HepG2 (cell line): ENCODE data around the gene IRF7. TPM values are rescaled to one million over a fixed set of nuclear protein-coding genes. Genes with fewer than 3 reads are reported as not detected.

ENCODE experiments used
- ATAC-seq: fragments of 200-7000 bp; cut with Tn5 transposase; 3 replicates; pipeline ENCODE4 v1.9.1; 2020; ENCODE audit warnings: mild to moderate bottlenecking, moderate library complexity
- BruUV-seq: library from RNA; stranded (reverse); fragments of 400-500 nt; replicated peaks from 2 replicates; lab custom pipeline; 2021; lab: Mats Ljungman, UMichigan
- CTCF ChIA-PET: fragments of 300-600 bp; formaldehyde crosslinking; extraction: SDS; loops from one replicate; lab custom pipeline; 2021; ENCODE audit warnings: low total read pairs, inconsistent platforms, low intra/inter-chr PET ratio; lab: Yijun Ruan, JAX
- POLR2A ChIA-PET: fragments of 350-600 bp; sonication (Branson Sonifier 250); formaldehyde crosslinking; loops from one replicate; lab custom pipeline; 2020; ENCODE audit warnings: antibody characterized with exemption, inconsistent platforms; lab: Yijun Ruan, JAX
- DNase-seq: peaks from one replicate; pipeline ENCODE4 v3.0.0-alpha.2; 2015; ENCODE audit warnings: low spot score
- FAIRE-seq: peaks from 3 replicates; lab custom pipeline; 2011; peaks lifted over from hg19 to GRCh38; lab: Jason Lieb, UNC
- H2AFZ ChIP-seq: one replicate; pipeline ENCODE4 v1.6.1; 2011; ENCODE audit warnings: low read length, inconsistent platforms
- H3K27ac ChIP-seq: fragments of 300-600 bp; 3 replicates; pipeline ENCODE4 v1.8.0; 2011; ENCODE audit warnings: mixed run types, mild to moderate bottlenecking, mixed read lengths, low read length, inconsistent platforms; ENCODE audit not compliant: insufficient read depth; ENCODE audit errors: extremely low read length
- H3K27me3 ChIP-seq, 2 experiments: fragments of 200-600 bp in 1 of 2; 2 replicates in 1 of 2; 3 replicates in 1 of 2; pipeline versions ENCODE4 v1.6.0 to v1.8.0; 2011; ENCODE audit warnings: low read length in 2 of 2, mild to moderate bottlenecking in 2 of 2, moderate library complexity in 2 of 2, inconsistent platforms in 1 of 2; ENCODE audit not compliant: insufficient read depth in 2 of 2, control insufficient read depth in 1 of 2
- H3K36me3 ChIP-seq, 2 experiments: fragments of 200-600 bp in 1 of 2; replicated peaks in 1 of 2; 2 replicates in 1 of 2; 3 replicates in 1 of 2; pipeline versions ENCODE4 v1.5.1 to v1.8.0; 2011; ENCODE audit warnings: low read length in 2 of 2, inconsistent platforms in 1 of 2; ENCODE audit not compliant: insufficient read depth in 2 of 2, control insufficient read depth in 1 of 2
- H3K4me1 ChIP-seq: 2 replicates; pipeline ENCODE4 v1.5.1; 2012; ENCODE audit warnings: low read length, inconsistent platforms; ENCODE audit not compliant: insufficient read depth
- H3K4me2 ChIP-seq: 2 replicates; pipeline ENCODE4 v1.6.0; 2011; ENCODE audit warnings: low read depth, low read length, inconsistent platforms
- H3K4me3 ChIP-seq, 3 experiments: fragments of 200-600 bp in 1 of 3; sonication (generic), shearing (Covaris generic) in 1 of 3; replicated peaks in 1 of 3; 2 replicates each; pipeline ENCODE4 v1.5.1; 2011 to 2016; ENCODE audit warnings: low read length in 3 of 3, inconsistent platforms in 2 of 3, low read depth in 2 of 3, mild to moderate bottlenecking in 2 of 3, control low read depth in 1 of 3, mixed read lengths in 1 of 3; ENCODE audit not compliant: insufficient read depth in 1 of 3
- H3K79me2 ChIP-seq: one replicate; pipeline ENCODE4 v1.6.1; 2011; ENCODE audit warnings: low read length, inconsistent platforms; ENCODE audit not compliant: insufficient read depth
- H3K9ac ChIP-seq: 2 replicates; pipeline ENCODE4 v1.6.0; 2011; ENCODE audit warnings: mild to moderate bottlenecking, low read depth, low read length, inconsistent platforms; ENCODE audit not compliant: insufficient read depth
- H3K9me3 ChIP-seq: 2 replicates; pipeline ENCODE4 v1.5.1; 2012; ENCODE audit warnings: mild to moderate bottlenecking, low read length
- H4K20me1 ChIP-seq: 2 replicates; pipeline ENCODE4 v1.6.0; 2011; ENCODE audit warnings: inconsistent platforms, mild to moderate bottlenecking, low read length, moderate library complexity; ENCODE audit not compliant: insufficient read depth
- CBX1 ChIP-seq: IDR thresholded peaks from one replicate; pipeline ENCODE4 v1.6.1; 2016; ENCODE audit warnings: antibody characterized with exemption, low read depth
- GATA4 ChIP-seq: sonication (generic); IDR thresholded peaks from 2 replicates; pipeline ENCODE4 v1.6.1; 2016; ENCODE audit warnings: antibody characterized with exemption, low read depth, borderline replicate concordance
- SCMH1 ChIP-seq: sonication (generic); formaldehyde crosslinking; IDR thresholded peaks from 2 replicates; pipeline ENCODE4 v1.9.0; 2021; ENCODE audit warnings: missing genetic modification reagents, mild to moderate bottlenecking, borderline replicate concordance
- ZBTB42 ChIP-seq: sonication (generic); formaldehyde crosslinking; IDR thresholded peaks from 2 replicates; pipeline ENCODE4 v1.5.0; 2020; ENCODE audit warnings: mild to moderate bottlenecking, missing genetic modification reagents
- ZNF333 ChIP-seq: sonication (generic); formaldehyde crosslinking; IDR thresholded peaks from 2 replicates; pipeline ENCODE4 v1.4.0; 2020; ENCODE audit warnings: mild to moderate bottlenecking, missing genetic modification reagents, borderline replicate concordance
- ZNF660 ChIP-seq: sonication (generic); formaldehyde crosslinking; IDR thresholded peaks from 2 replicates; pipeline ENCODE4 v1.5.1; 2020; ENCODE audit warnings: mild to moderate bottlenecking, low read depth, missing genetic modification reagents, borderline replicate concordance
- ZNF746 ChIP-seq: sonication (generic); formaldehyde crosslinking; IDR thresholded peaks from 2 replicates; pipeline ENCODE4 v1.8.0; 2022; ENCODE audit warnings: mild to moderate bottlenecking, missing genetic modification reagents
- WGBS: methylation state at CpG from one replicate; pipeline ENCODE4 v1.1.6; 2017; ENCODE audit warnings: low lambda C conversion rate; 5-methylcytosine and 5-hydroxymethylcytosine counted together
- in situ Hi-C: cut with HindIII; loops from 2 replicates; pipeline ENCODE4 v1.10.0; 2017; ENCODE audit warnings: low pct_unique_long_range_greater_than_20kb; ENCODE audit not compliant: extremely low pct_ligation_motif_present
- intact Hi-C: fragments of 100-400 bp; cut with micrococcal nuclease; formaldehyde crosslinking; loops from one replicate; pipeline ENCODE4 v1.10.0; 2022; ENCODE audit not compliant: unreplicated experiment
- polyA plus RNA-seq, 8 experiments: library from polyadenylated mRNA; depleted of rRNA in 3 of 8; stranded (reverse) in 7 of 8; unstranded in 1 of 8; fragments of >200 nt; fragmentation: Illumina TruSeq in 4 of 8; extraction: Trizol in 4 of 8; gene quantifications; 2 replicates each; pipeline versions ENCODE4 v1.2.1 to v1.2.3, GENCODE V29; 2011 to 2016; ENCODE audit warnings: low read depth in 4 of 8, missing spikeins in 1 of 8, mixed read lengths in 1 of 8; ENCODE audit not compliant: insufficient read depth in 1 of 8
- total RNA-seq, 5 experiments: library from RNA; depleted of rRNA; stranded (reverse); fragments of >200 nt; fragmentation: Illumina TruSeq; extraction: Trizol; gene quantifications; 2 replicates each; pipeline ENCODE4 v1.2.3, GENCODE V29; 2016; ENCODE audit warnings: low read depth in 1 of 5
- TF ChIP-seq, protein P1 (sequence below): sonication (generic); formaldehyde crosslinking; IDR thresholded peaks from 2 replicates; pipeline ENCODE4 v1.4.0; 2020; ENCODE audit warnings: low read depth, mild to moderate bottlenecking, missing genetic modification reagents
- TF ChIP-seq, protein P2 (sequence below): IDR thresholded peaks from 2 replicates; pipeline ENCODE4 v1.4.0; 2020; ENCODE audit warnings: mild to moderate bottlenecking, missing genetic modification reagents
- TF ChIP-seq, protein P3 (sequence below): IDR thresholded peaks from 2 replicates; pipeline ENCODE4 v1.6.1; 2016; ENCODE audit warnings: mild to moderate bottlenecking, missing biosample characterization, missing genetic modification reagents
- TF ChIP-seq, protein P4 (sequence below): sonication (generic); formaldehyde crosslinking; IDR thresholded peaks from 2 replicates; pipeline ENCODE4 v1.8.0; 2022; ENCODE audit warnings: mild to moderate bottlenecking, missing genetic modification reagents, moderate library complexity

Gene IRF7
- total and polyA plus RNA-seq, 2 of the 13 experiments (the other 11 are each of a cell fraction or from before 2014, with no cell fraction given) = not detected

DNA sequence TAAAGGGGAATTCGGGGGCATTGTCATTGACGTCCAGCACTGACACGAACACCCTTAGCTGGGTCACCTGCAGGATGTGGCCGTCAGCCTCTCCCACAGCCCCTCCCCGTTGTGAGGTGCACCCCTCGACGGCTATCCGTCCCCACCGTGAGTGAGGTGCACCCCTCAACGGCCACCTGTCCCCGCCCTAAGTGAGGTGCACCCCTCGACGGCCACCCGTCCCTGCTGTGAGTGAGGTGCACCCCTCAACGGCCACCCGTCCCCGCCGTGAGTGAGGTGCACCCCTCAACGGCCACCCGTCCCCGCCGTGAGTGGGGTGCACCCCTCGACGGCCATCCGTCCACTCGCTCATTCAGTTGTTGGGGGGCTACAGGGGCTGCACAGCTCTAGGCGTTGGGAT is 6.1 kb upstream of the IRF7 start:
- no TSS peak for BruUV-seq
- TF ChIP-seq SCMH1 (CRISPR knock-in tag) (no peak), GATA4 (no peak), ZNF333 (CRISPR knock-in tag) (no peak), CBX1 (no peak), ZNF746 (CRISPR knock-in tag) (no peak), ZBTB42 (no peak), ZNF660 (no peak)
- TF ChIP-seq, protein P1, sequence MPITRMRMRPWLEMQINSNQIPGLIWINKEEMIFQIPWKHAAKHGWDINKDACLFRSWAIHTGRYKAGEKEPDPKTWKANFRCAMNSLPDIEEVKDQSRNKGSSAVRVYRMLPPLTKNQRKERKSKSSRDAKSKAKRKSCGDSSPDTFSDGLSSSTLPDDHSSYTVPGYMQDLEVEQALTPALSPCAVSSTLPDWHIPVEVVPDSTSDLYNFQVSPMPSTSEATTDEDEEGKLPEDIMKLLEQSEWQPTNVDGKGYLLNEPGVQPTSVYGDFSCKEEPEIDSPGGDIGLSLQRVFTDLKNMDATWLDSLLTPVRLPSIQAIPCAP (CRISPR knock-in tag) = no peak
- TF ChIP-seq, protein P2, sequence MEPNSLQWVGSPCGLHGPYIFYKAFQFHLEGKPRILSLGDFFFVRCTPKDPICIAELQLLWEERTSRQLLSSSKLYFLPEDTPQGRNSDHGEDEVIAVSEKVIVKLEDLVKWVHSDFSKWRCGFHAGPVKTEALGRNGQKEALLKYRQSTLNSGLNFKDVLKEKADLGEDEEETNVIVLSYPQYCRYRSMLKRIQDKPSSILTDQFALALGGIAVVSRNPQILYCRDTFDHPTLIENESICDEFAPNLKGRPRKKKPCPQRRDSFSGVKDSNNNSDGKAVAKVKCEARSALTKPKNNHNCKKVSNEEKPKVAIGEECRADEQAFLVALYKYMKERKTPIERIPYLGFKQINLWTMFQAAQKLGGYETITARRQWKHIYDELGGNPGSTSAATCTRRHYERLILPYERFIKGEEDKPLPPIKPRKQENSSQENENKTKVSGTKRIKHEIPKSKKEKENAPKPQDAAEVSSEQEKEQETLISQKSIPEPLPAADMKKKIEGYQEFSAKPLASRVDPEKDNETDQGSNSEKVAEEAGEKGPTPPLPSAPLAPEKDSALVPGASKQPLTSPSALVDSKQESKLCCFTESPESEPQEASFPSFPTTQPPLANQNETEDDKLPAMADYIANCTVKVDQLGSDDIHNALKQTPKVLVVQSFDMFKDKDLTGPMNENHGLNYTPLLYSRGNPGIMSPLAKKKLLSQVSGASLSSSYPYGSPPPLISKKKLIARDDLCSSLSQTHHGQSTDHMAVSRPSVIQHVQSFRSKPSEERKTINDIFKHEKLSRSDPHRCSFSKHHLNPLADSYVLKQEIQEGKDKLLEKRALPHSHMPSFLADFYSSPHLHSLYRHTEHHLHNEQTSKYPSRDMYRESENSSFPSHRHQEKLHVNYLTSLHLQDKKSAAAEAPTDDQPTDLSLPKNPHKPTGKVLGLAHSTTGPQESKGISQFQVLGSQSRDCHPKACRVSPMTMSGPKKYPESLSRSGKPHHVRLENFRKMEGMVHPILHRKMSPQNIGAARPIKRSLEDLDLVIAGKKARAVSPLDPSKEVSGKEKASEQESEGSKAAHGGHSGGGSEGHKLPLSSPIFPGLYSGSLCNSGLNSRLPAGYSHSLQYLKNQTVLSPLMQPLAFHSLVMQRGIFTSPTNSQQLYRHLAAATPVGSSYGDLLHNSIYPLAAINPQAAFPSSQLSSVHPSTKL (CRISPR knock-in tag) = no peak
- TF ChIP-seq, protein P3, sequence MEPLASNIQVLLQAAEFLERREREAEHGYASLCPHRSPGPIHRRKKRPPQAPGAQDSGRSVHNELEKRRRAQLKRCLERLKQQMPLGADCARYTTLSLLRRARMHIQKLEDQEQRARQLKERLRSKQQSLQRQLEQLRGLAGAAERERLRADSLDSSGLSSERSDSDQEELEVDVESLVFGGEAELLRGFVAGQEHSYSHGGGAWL (CRISPR knock-in tag) = no peak
- TF ChIP-seq, protein P4, sequence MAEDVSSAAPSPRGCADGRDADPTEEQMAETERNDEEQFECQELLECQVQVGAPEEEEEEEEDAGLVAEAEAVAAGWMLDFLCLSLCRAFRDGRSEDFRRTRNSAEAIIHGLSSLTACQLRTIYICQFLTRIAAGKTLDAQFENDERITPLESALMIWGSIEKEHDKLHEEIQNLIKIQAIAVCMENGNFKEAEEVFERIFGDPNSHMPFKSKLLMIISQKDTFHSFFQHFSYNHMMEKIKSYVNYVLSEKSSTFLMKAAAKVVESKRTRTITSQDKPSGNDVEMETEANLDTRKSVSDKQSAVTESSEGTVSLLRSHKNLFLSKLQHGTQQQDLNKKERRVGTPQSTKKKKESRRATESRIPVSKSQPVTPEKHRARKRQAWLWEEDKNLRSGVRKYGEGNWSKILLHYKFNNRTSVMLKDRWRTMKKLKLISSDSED = no peak
- CTCF ChIA-PET = no interaction called here

More for the DNA sequence above, 6.1 kb upstream of the IRF7 start:
- H3K27me3 ChIP-seq = no peaks in the 10 kb centered on the region
- no peak for DNase-seq
- peaks cover 11% of the 10 kb centered on the region; the same call in 1 of the 2 replicates for H4K20me1 ChIP-seq
- no peak for FAIRE-seq
- H3K4me3 ChIP-seq = no peak overlapping the region
- H3K4me1 ChIP-seq = peaks cover 31% of the 10 kb centered on the region
- H3K9ac ChIP-seq = no peak overlapping the region
- H3K27ac ChIP-seq = no peak overlapping the region
- no peak for ATAC-seq
- POLR2A ChIA-PET = no interaction called here
- no peak overlapping the region for H3K4me2 ChIP-seq
- intact Hi-C loops = no loop called here
- in situ Hi-C loops = loop anchor here (10.0 kb wide), 1 partner anchor 67 kb away; no protein-coding TSS in a partner anchor
- no peak overlapping the region for H2AFZ ChIP-seq
- no peaks in the 10 kb centered on the region for H3K79me2 ChIP-seq
- 98% methylated on average over 25 of the region's 27 CpGs for WGBS
- H3K9me3 ChIP-seq = no peaks in the 10 kb centered on the region
- peaks cover 0 to 12% of the 10 kb centered on the region in 2 experiments; a peak in 2 of 5 replicates for H3K36me3 ChIP-seq
